Measurements from ENCODE around the gene LRCH1. TPM values are rescaled to one million over a fixed set of nuclear protein-coding genes. Genes with fewer than 3 reads are reported as not detected.

LRCH1 gene
- total and polyA plus RNA-seq, 2 of the 4 experiments (the other 2 are of a cell fraction), result 7.0 to 8.8 TPM

DNA sequence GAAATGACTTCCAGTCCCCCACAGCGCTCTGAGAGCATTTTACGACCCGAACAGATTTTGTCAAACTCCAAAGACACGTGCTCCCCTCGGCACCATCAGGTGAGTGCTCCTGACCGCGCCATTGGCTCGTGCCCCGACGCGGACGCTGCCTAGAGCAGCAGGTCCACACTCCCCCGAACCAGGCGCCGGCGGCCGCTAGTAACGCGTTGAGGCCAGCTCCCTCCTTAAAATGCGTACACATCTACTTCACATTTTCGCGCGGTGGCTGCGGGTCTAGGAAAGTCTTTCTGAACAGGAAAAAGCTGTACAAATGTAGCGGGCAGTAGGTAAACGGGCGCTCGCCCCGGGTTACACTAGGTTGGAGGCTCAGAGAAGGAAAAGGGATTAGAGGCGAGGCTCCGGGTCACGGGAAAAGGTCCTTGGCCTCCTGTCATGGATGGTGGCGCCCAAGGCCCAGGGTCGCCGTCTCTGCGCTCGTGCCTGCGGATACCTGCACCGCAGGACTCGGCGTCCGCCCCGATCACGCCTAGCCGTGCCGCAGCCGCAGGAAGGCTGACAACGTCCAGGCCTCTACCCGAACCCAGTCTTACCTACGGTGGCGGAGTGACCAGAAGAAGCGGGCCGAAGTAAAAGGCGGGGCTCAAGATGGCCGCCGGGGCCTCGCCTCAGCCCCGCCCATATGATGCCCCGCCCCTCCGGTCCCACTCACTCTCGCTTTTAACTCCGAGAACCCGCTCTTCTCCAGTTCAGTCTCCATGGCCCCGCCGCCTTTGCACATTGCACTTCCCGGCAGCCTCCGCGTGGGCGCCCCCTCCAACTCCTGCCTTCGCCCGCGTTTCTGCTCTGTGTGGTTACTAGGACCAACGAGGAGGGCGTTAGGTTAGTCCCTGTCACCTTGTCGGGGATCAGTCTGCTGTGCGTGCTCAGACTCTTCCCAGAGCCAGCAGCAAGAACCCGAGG lies 243.8 kb downstream of the LRCH1 start, which contains the start of gene ESD:
TSS of gene ESD (minus strand) at position 647 of the 960 bp plus-strand sequence. CDS start 5,748 bp downstream, outside the sequence.
- Histone ChIP-seq H3K27me3 (ENCODE audit: control insufficient read depth, insufficient read depth, low read length) (no peaks in the 10 kb centered on the region), H3K9ac (ENCODE audit: low read depth, low read length) (peak within 1 kb of the TSS; percentile 94), H2AK9ac (replicated peaks; ENCODE audit: low read depth, low read length, poor library complexity) (peak within 1 kb of the TSS; percentile 92), H3K18ac (ENCODE audit: low read depth, low read length) (peak within 1 kb of the TSS; percentile 78), H3K23ac (ENCODE audit: low read depth, low read length) (peak within 1 kb of the TSS; percentile 95), H2BK20ac (ENCODE audit: low read depth, low read length) (peak within 1 kb of the TSS; percentile 1; the same call in 1 of the 2 replicates), H3K4me2 (ENCODE audit: low read depth, low read length) (peak within 1 kb of the TSS; percentile 91), H4K91ac (ENCODE audit: insufficient read depth, low read depth, low read length) (peak within 1 kb of the TSS; percentile 96), H4K8ac (ENCODE audit: low read depth in 2 of 2, low read length in 2 of 2) (peak within 1 kb of the TSS; percentile 91 to 99), H3K9me3 (ENCODE audit: control insufficient read depth, insufficient read depth, low read length) (no peaks in the 10 kb centered on the region), H4K5ac (ENCODE audit: low read depth, low read length) (peak within 1 kb of the TSS; percentile 84), H3K4ac (ENCODE audit: low read depth, low read length) (peak within 1 kb of the TSS; percentile 93), H3K9me1 (ENCODE audit: insufficient read depth, low read length) (peaks cover 5% of the 10 kb centered on the region; the same call in 1 of the 2 replicates), H3K79me1 (ENCODE audit: low read depth in 1 of 2, low read length in 2 of 2) (peaks cover 28 to 30% of the 10 kb centered on the region in 2 experiments), H3K4me3 (ENCODE audit: insufficient read depth, low read depth, low read length) (peak within 1 kb of the TSS; percentile 84), H3K27ac (ENCODE audit: insufficient read depth, low read length) (peak within 1 kb of the TSS; percentile 94), H3K14ac (replicated peaks; ENCODE audit: low read depth, low read length) (peak within 1 kb of the TSS; percentile 97), H3K36me3 (ENCODE audit: control insufficient read depth, insufficient read depth, low read length) (peaks cover 1% of the 10 kb centered on the region; the same call in 1 of the 2 replicates), H2BK5ac (ENCODE audit: low read depth, low read length, poor library complexity, severe bottlenecking) (peak within 1 kb of the TSS; percentile 90), H2BK120ac (ENCODE audit: low read depth, low read length) (peak within 1 kb of the TSS; percentile 89), H2AFZ (replicated peaks; ENCODE audit: low read length, poor library complexity) (peak within 1 kb of the TSS; percentile 99), H2AK5ac (ENCODE audit: low read depth, low read length) (peak within 1 kb of the TSS; percentile 89), H4K20me1 (ENCODE audit: insufficient read depth, low read length) (no peaks in the 10 kb centered on the region; the same call in 1 of the 2 replicates), H2BK15ac (ENCODE audit: low read depth, low read length) (peak within 1 kb of the TSS; percentile 38; the same call in 2 of the 3 replicates), H3K4me1 (ENCODE audit: control insufficient read depth, insufficient read depth, low read length) (peaks cover 5% of the 10 kb centered on the region), H3K56ac (ENCODE audit: extremely low read depth, insufficient read depth, low read length) (peak within 1 kb of the TSS; percentile 92)
- BruUV-seq (replicated peaks), result no TSS peak
- in situ Hi-C loops (cut with MboI; ENCODE audit: low sequenced_read_pairs), result no loop called here
- POLR2A ChIA-PET (ENCODE audit: unreplicated experiment), result interaction anchor here (0.6 kb wide), 1 partner anchor 12 kb away, joined by 3 read pairs; no protein-coding TSS in a partner anchor
- ATAC-seq (ENCODE audit: low read depth) (peak; percentile 98), DNase-seq (peak; percentile 87)
- CTCF ChIA-PET, result interaction anchor here (0.6 kb wide), 2 partner anchors 555 to 1176 kb away, joined by 3 read pairs; no protein-coding TSS in a partner anchor
- intact Hi-C loops (cut with micrococcal nuclease), result loop anchor here (1.0 kb wide), 1 partner anchor 242 kb away; no protein-coding TSS in a partner anchor
- dilution Hi-C loops (cut with HindIII; ENCODE audit: low sequenced_read_pairs, unreplicated experiment), result no loop called here
- 4% methylated on average over 16 of the region's 77 CpGs; no CpG with 5 or more reads in 1 of the 2 experiments for WGBS, 2 experiments (ENCODE audit: extremely low coverage in 2 of 2, insufficient read length in 1 of 2)
- TF ChIP-seq, protein P1, sequence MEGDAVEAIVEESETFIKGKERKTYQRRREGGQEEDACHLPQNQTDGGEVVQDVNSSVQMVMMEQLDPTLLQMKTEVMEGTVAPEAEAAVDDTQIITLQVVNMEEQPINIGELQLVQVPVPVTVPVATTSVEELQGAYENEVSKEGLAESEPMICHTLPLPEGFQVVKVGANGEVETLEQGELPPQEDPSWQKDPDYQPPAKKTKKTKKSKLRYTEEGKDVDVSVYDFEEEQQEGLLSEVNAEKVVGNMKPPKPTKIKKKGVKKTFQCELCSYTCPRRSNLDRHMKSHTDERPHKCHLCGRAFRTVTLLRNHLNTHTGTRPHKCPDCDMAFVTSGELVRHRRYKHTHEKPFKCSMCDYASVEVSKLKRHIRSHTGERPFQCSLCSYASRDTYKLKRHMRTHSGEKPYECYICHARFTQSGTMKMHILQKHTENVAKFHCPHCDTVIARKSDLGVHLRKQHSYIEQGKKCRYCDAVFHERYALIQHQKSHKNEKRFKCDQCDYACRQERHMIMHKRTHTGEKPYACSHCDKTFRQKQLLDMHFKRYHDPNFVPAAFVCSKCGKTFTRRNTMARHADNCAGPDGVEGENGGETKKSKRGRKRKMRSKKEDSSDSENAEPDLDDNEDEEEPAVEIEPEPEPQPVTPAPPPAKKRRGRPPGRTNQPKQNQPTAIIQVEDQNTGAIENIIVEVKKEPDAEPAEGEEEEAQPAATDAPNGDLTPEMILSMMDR (conservative IDR thresholded peaks at IDR 0.05; ENCODE audit: low read depth, low read length), result no peak
- TF ChIP-seq MAFK (IDR thresholded peaks at IDR 0.05; ENCODE audit: low read depth, low read length), result no peak
- TF ChIP-seq BHLHE40 (IDR thresholded peaks at IDR 0.05; ENCODE audit: low read depth, low read length), result peak; percentile 45; the same call in 1 of the 2 replicates
- TF ChIP-seq MXI1 (IDR thresholded peaks at IDR 0.05; ENCODE audit: borderline replicate concordance, low read depth, low read length), result peak; percentile 42
- no peak for TF ChIP-seq SMC3 (IDR thresholded peaks at IDR 0.05; ENCODE audit: low read depth, low read length)
- TF ChIP-seq MAZ (IDR thresholded peaks at IDR 0.05; ENCODE audit: borderline replicate concordance, low read depth, low read length), result peak; percentile 57; the same call in 1 of the 2 replicates
- TF ChIP-seq NFE2L2 (IDR thresholded peaks at IDR 0.05; ENCODE audit: low read depth, low read length), result no peak
- TF ChIP-seq RCOR1 (IDR thresholded peaks at IDR 0.05; ENCODE audit: insufficient replicate concordance, low read length), result peak; percentile 46
- TF ChIP-seq, protein P2, sequence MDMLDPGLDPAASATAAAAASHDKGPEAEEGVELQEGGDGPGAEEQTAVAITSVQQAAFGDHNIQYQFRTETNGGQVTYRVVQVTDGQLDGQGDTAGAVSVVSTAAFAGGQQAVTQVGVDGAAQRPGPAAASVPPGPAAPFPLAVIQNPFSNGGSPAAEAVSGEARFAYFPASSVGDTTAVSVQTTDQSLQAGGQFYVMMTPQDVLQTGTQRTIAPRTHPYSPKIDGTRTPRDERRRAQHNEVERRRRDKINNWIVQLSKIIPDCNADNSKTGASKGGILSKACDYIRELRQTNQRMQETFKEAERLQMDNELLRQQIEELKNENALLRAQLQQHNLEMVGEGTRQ (IDR thresholded peaks at IDR 0.05; ENCODE audit: low read depth, low read length), result peak; percentile 88
- TF ChIP-seq RFX5 (IDR thresholded peaks at IDR 0.05; ENCODE audit: low read depth, low read length), result no peak
- no peak for TF ChIP-seq CEBPB (IDR thresholded peaks at IDR 0.05; ENCODE audit: low read depth, low read length)
- no peak for TF ChIP-seq RAD21 (IDR thresholded peaks at IDR 0.05; ENCODE audit: low read length)
- no peak for TF ChIP-seq CHD1 (IDR thresholded peaks at IDR 0.05; ENCODE audit: low read depth, low read length)
- TF ChIP-seq FOS (IDR thresholded peaks at IDR 0.05; ENCODE audit: low read depth, low read length), result no peak
- 0 out of 2 replicates have a peak, but pooled peaks have one; percentile 36 for TF ChIP-seq POLR2A (IDR thresholded peaks at IDR 0.05; ENCODE audit: low read depth, low read length)
